ENCODE data around the gene WDTC1.

The WDTC1 gene

GRCh38 chr1:27299385-27300271 is 65.2 kb downstream of the WDTC1 start:
- H3K27me3 ChIP-seq = no peaks in the 10 kb centered on the region
- peaks cover 16% of the 10 kb centered on the region for H3K4me1 ChIP-seq
- TF ChIP-seq, protein P1, sequence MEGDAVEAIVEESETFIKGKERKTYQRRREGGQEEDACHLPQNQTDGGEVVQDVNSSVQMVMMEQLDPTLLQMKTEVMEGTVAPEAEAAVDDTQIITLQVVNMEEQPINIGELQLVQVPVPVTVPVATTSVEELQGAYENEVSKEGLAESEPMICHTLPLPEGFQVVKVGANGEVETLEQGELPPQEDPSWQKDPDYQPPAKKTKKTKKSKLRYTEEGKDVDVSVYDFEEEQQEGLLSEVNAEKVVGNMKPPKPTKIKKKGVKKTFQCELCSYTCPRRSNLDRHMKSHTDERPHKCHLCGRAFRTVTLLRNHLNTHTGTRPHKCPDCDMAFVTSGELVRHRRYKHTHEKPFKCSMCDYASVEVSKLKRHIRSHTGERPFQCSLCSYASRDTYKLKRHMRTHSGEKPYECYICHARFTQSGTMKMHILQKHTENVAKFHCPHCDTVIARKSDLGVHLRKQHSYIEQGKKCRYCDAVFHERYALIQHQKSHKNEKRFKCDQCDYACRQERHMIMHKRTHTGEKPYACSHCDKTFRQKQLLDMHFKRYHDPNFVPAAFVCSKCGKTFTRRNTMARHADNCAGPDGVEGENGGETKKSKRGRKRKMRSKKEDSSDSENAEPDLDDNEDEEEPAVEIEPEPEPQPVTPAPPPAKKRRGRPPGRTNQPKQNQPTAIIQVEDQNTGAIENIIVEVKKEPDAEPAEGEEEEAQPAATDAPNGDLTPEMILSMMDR (IDR thresholded peaks at IDR 0.05; ENCODE audit: low read depth, low read length) = no peak
- DNase-seq = peak; percentile 53
- H3K9me3 ChIP-seq = no peaks in the 10 kb centered on the region
- no peaks in the 10 kb centered on the region for H3K36me3 ChIP-seq
- no peak overlapping the region for H3K4me3 ChIP-seq (ENCODE audit: low read depth, low read length)

GRCh38 chr1:27300341-27301051 is 66.1 kb downstream of the WDTC1 start:
- TF ChIP-seq, protein P1 (IDR thresholded peaks at IDR 0.05; ENCODE audit: low read depth, low read length) = peak; percentile 78
- peaks cover 16% of the 10 kb centered on the region for H3K4me1 ChIP-seq
- no peak overlapping the region for H3K4me3 ChIP-seq (ENCODE audit: low read depth, low read length)
- H3K9me3 ChIP-seq = no peaks in the 10 kb centered on the region
- peak; percentile 80 for DNase-seq
- H3K27me3 ChIP-seq = no peaks in the 10 kb centered on the region
- no peaks in the 10 kb centered on the region for H3K36me3 ChIP-seq

DNA sequence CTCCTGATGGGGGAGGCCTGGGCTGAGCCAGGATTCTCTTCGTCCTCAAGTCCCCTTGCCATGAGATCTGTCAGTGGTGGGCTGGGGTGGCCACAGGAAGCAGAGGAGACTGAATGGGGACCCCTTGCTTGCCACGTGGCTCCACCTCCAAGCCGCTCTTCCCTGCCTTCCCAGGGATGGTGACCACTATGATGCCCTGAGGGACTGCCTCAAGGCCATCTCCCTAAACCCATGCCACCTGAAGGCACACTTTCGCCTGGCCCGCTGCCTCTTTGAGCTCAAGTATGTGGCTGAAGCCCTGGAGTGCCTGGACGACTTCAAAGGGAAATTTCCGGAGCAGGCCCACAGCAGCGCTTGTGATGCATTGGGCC is 66.6 kb downstream of the WDTC1 start:
- Histone ChIP-seq H3K4me1 (peaks cover 16% of the 10 kb centered on the region), H3K36me3 (no peaks in the 10 kb centered on the region), H3K27me3 (no peaks in the 10 kb centered on the region), H3K9me3 (no peaks in the 10 kb centered on the region), H3K4me3 (ENCODE audit: low read depth, low read length) (no peak overlapping the region)
- no peak for DNase-seq
- TF ChIP-seq, protein P1 (IDR thresholded peaks at IDR 0.05; ENCODE audit: low read depth, low read length) = no peak

DNA sequence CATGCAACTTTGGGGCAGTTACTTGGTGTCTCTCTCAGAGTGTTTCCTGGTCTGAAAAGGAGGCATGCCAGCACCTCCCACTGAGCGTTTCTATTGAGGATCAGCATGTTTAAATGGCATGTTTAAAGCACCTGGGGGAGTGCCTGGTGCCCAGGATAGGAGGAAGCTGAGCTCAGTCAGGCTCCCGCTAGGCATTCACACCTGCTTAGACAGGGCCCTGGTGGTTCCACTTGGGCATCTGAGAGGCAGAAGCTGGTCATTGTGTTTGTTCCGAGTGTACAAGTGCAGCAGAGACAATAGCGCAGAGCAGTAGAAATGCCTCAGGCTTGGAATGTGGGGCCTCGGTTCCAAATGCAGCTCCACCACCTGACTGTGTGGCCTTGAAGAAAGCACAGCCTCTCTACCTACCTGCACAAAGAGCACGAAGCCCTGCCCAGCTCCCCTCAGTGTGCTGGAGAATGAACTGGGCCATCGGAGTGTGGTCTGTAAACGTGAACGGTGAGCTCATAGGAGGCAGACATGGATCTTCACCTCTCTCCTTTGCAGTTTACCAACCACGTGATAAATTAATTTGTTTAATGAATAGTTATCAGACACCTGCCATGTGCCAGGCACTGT is 67.3 kb downstream of the WDTC1 start:
- no peak for DNase-seq
- Histone ChIP-seq H3K9me3 (no peaks in the 10 kb centered on the region), H3K4me3 (ENCODE audit: low read depth, low read length) (no peak overlapping the region), H3K4me1 (peaks cover 16% of the 10 kb centered on the region), H3K27me3 (no peaks in the 10 kb centered on the region), H3K36me3 (no peaks in the 10 kb centered on the region)
- TF ChIP-seq, protein P1 (IDR thresholded peaks at IDR 0.05; ENCODE audit: low read depth, low read length) = no peak

- Histone ChIP-seq H3K4me1 (peaks cover 16% of the 10 kb centered on the region), H3K36me3 (no peaks in the 10 kb centered on the region), H3K4me3 (ENCODE audit: low read depth, low read length) (no peak overlapping the region), H3K9me3 (no peaks in the 10 kb centered on the region), H3K27me3 (no peaks in the 10 kb centered on the region)
- no peak for DNase-seq
- TF ChIP-seq, protein P1 (IDR thresholded peaks at IDR 0.05; ENCODE audit: low read depth, low read length) = no peak
Observed at GRCh38 chr1:27302612-27303011, 68.2 kb downstream of the WDTC1 start.

Measured in BE2C (cell line).